Astrocyte of the cerebellum (primary cell): ENCODE measurements around the gene FAM193A.
A peak's percentile ranks its signal among the peaks of the same experiment; 100 is the strongest.

Experiments used
- DNase-seq: peaks from one replicate; pipeline ENCODE4 v3.0.0-alpha.2; 2011; ENCODE audit warnings: low read depth
- H3K4me3 ChIP-seq: 2 replicates; pipeline ENCODE4 v1.5.1; 2011; ENCODE audit warnings: mild to moderate bottlenecking, low read depth, low read length, moderate library complexity
- CTCF ChIP-seq: IDR thresholded peaks from 2 replicates; pipeline ENCODE4 v1.5.1; 2012; ENCODE audit warnings: low read length, low read depth, moderate library complexity, mild to moderate bottlenecking; ENCODE audit errors: missing control alignments
- in situ Hi-C: cut with HindIII; loops from 2 replicates; pipeline ENCODE4 v1.10.0; 2017; ENCODE audit warnings: low sequenced_read_pairs

Gene FAM193A, protein sequence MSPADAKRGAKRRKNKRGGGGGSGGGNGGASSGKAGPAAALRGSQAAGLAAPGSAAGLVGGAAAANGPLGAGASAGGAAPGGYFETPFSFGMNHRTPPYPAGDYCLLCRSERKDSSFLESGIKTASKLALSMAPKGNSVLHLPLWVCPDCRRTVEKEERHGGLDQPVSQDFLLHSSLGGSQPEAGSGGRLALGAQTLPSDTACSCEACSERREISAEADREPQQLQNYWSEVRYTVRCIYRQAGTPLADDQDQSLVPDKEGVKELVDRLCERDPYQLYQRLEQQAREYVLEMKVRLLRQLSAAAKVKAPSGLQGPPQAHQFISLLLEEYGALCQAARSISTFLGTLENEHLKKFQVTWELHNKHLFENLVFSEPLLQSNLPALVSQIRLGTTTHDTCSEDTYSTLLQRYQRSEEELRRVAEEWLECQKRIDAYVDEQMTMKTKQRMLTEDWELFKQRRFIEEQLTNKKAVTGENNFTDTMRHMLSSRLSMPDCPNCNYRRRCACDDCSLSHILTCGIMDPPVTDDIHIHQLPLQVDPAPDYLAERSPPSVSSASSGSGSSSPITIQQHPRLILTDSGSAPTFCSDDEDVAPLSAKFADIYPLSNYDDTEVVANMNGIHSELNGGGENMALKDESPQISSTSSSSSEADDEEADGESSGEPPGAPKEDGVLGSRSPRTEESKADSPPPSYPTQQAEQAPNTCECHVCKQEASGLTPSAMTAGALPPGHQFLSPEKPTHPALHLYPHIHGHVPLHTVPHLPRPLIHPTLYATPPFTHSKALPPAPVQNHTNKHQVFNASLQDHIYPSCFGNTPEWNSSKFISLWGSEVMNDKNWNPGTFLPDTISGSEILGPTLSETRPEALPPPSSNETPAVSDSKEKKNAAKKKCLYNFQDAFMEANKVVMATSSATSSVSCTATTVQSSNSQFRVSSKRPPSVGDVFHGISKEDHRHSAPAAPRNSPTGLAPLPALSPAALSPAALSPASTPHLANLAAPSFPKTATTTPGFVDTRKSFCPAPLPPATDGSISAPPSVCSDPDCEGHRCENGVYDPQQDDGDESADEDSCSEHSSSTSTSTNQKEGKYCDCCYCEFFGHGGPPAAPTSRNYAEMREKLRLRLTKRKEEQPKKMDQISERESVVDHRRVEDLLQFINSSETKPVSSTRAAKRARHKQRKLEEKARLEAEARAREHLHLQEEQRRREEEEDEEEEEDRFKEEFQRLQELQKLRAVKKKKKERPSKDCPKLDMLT (N-terminal part only)

DNA sequence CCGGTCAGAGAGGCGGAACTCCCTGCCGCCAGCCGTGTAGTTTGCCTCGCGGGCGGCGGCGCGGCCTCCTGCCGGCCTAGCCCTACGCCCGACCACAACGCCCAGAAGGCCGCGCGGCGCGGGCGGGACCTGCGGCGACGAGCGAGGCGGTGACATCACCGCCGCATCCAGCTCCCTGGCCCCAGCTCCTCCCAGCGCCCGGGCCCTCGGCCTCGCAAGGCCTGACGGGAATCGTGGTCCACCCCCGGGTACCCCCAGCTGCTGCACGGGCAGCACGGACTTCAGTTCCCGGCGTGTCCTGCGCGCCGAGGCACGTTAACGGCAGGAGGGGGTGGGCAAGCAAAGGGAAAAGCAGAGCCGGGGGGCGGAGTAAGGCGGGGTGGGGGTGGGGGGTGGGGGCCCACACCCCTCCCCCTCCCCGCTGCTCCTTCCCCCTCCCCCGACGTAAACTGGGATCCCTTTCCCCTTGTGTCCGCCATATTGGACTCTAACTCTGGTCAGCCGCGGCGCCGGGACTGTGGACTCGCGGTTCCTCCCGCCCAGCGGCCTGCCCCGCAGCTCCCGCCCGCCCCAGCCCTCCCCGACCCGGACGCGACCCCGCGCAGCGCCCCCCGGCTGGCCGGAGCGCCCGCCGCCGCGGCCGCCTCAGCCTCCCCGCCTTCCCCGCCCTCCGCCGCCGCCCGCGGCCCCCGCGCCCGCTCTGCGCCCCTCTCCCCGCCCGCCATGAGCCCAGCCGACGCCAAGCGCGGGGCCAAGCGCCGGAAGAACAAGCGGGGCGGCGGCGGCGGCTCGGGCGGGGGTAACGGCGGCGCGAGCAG, at the start of gene FAM193A:
Gene FAM193A, plus strand, starts transcription at position 455 of the 818 bp plus-strand sequence. Its CDS starts 269 bp downstream, at position 724.
- in situ Hi-C loops: no loop called here
- DNase-seq: peak; percentile 98
- H3K4me3 ChIP-seq: peak within 1 kb of the TSS; percentile 82
- no peak for TF ChIP-seq CTCF

DNA sequence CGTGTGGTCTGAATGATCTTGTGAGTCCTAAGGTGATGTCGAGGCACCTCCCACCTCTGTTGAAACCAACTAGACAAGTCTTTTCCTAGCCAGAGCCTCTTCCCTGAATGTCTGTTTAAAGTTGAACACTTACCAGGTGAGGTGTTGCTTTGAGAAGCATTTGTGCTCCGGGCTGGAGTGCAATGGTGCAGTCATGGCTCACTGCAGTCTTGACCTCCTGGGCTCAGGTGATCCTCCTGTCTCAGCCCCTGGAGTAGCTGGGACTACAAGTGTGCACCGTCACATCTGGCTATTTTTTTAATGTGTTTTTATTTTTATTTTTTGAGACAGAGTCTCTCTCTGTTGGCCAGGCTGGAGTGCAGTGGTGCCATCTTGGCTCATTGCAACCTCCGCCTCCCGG, 49.5 kb upstream of the FAM193A start:
- in situ Hi-C loops: no loop called here
- DNase-seq: no peak
- TF ChIP-seq CTCF: no peak
- H3K4me3 ChIP-seq: no peak overlapping the region

DNA sequence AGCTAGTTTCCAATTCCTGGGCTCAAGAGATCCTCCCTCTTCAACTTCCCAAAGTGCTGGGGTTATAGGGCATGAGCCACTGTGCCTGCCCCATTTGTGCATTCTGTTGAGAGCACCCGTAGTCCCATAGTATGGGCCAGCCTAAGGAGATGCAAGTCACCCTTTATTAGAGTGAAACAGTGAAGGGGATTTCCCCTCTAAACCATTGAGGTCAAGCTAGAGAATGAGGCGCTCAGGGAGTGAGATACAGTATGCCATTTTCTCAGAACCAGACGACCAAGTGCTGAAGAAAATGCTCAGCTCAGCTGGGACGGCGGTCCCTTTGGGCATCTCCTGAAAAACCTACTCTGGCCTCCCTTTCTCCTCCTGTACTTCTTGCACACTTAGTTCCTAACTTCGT, 48.8 kb upstream of the FAM193A start:
- DNase-seq: no peak
- H3K4me3 ChIP-seq: no peak overlapping the region
- TF ChIP-seq CTCF: no peak
- in situ Hi-C loops: no loop called here

GRCh38 chr4:2489081-2489805, 47.2 kb upstream of the FAM193A start:
- TF ChIP-seq CTCF: no peak
- in situ Hi-C loops: no loop called here

GRCh38 chr4:2489841-2490552, 46.5 kb upstream of the FAM193A start:
- in situ Hi-C loops: no loop called here
- no peak for TF ChIP-seq CTCF
- H3K4me3 ChIP-seq: no peak overlapping the region
- no peak for DNase-seq

More at GRCh38 chr4:2489081-2489805, 47.2 kb upstream of the FAM193A start:
- H3K4me3 ChIP-seq: no peak overlapping the region
- DNase-seq: no peak
